ENCODE data around the gene DCAF4L1.

DNA sequence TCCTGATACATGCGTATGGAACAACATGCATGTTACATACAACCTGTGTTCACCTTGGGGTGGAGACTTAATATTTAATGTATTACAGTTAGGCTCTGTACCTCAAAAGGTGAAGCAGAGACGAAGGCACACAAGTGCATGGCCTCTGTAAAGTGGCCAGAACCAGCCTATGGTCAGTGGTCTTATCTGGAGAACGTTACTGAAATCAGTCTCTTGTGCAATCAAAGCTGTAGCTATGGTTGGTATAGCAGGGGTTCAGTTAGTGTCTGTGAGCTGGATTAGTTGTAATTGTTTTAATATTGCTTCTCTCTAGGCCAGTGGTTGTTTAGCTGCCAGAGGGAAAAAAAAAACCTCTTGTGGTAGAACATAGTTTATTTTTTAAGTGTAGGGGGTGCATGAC, 48.6 kb upstream of the DCAF4L1 start:
- TF ChIP-seq CTCF (IDR thresholded peaks at IDR 0.05; ENCODE audit: borderline replicate concordance, extremely low read depth, low read length, poor library complexity, severe bottlenecking) (no peak), EZH2 (IDR thresholded peaks at IDR 0.05; ENCODE audit: borderline replicate concordance, low read depth, low read length, severe bottlenecking) (no peak)

Measured in DND-41 (cell line).